Coronary artery (tissue), 2 donors: ENCODE measurements around the gene PMEL.

Source experiments
- DNase-seq: peaks from one replicate; pipeline ENCODE4 v3.0.0-alpha.2; 2017; ENCODE audit warnings: low spot score
- H3K27ac ChIP-seq, 2 donors: fragments of 200-600 bp; sonication (generic); one replicate each; pipeline ENCODE4 v1.5.1; 2016 to 2019
- H3K4me3 ChIP-seq: fragments of 200-600 bp; sonication (generic); 2 replicates; pipeline ENCODE4 v1.5.1; 2016; ENCODE audit warnings: mild to moderate bottlenecking, moderate library complexity
- TF ChIP-seq, protein P1 (sequence below): fragments of 200-600 bp; sonication (generic); IDR thresholded peaks from one replicate; pipeline ENCODE4 v1.5.1; 2019; ENCODE audit warnings: antibody characterized with exemption

Gene PMEL

DNA sequence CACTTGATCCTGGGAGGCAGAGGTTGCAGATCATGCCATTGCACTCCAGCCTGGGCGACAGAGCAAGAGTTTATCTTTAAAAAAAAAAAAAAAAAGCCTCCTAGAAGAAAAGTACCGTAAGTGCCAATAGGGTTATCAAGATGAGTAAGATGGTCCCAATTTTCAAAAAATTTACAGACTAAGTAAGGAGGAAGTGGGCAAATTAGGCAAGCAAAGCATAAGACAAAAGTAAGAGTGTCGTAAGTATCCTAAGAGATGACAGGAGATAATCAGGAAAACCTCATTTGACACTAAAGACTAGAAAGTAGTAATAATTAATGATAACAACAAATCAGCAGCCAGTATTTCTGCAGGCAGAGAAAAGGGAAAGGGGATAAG is 50.4 kb downstream of the PMEL start:
- no peak overlapping the region for H3K4me3 ChIP-seq
- no peak for DNase-seq
- TF ChIP-seq, protein P1, sequence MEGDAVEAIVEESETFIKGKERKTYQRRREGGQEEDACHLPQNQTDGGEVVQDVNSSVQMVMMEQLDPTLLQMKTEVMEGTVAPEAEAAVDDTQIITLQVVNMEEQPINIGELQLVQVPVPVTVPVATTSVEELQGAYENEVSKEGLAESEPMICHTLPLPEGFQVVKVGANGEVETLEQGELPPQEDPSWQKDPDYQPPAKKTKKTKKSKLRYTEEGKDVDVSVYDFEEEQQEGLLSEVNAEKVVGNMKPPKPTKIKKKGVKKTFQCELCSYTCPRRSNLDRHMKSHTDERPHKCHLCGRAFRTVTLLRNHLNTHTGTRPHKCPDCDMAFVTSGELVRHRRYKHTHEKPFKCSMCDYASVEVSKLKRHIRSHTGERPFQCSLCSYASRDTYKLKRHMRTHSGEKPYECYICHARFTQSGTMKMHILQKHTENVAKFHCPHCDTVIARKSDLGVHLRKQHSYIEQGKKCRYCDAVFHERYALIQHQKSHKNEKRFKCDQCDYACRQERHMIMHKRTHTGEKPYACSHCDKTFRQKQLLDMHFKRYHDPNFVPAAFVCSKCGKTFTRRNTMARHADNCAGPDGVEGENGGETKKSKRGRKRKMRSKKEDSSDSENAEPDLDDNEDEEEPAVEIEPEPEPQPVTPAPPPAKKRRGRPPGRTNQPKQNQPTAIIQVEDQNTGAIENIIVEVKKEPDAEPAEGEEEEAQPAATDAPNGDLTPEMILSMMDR = no peak
- H3K27ac ChIP-seq = no peak overlapping the region

GRCh38 chr12:55912908-55913307 is 52.9 kb downstream of the PMEL start:
- no peak overlapping the region for H3K4me3 ChIP-seq
- no peak overlapping the region for H3K27ac ChIP-seq
- TF ChIP-seq, protein P1 = no peak
- DNase-seq = no peak

GRCh38 chr12:55909513-55909884 is 56.3 kb downstream of the PMEL start:
- TF ChIP-seq, protein P1 = no peak
- DNase-seq = no peak
- Histone ChIP-seq H3K4me3 (no peak overlapping the region), H3K27ac (peak overlapping the region in 1 of 2 donors; percentile 39)

GRCh38 chr12:55908726-55909512 is 56.9 kb downstream of the PMEL start:
- TF ChIP-seq, protein P1 = no peak
- Histone ChIP-seq H3K4me3 (peak overlapping the region; percentile 3), H3K27ac (peak overlapping the region in 1 of 2 donors; percentile 39)
- DNase-seq = no peak

GRCh38 chr12:55906056-55906455 is 59.8 kb downstream of the PMEL start:
- H3K4me3 ChIP-seq = no peak overlapping the region
- TF ChIP-seq, protein P1 = no peak
- no peak overlapping the region for H3K27ac ChIP-seq
- DNase-seq = no peak
